ENCODE measurements around the gene GRM8. TPM values are rescaled to one million over a fixed set of nuclear protein-coding genes. Genes with fewer than 3 reads are reported as not detected.

The GRM8 gene
- total RNA-seq, 1 experiment from 2014 or later: 1.8 TPM

- no peak overlapping the region for H3K14ac ChIP-seq (ENCODE audit: insufficient read depth, low read length)
- no CpG with 5 or more reads among the region's 4 CpGs for WGBS (ENCODE audit: extremely low coverage, insufficient read length, low lambda C conversion rate)
- H2BK20ac ChIP-seq (ENCODE audit: low read depth, low read length, poor library complexity, severe bottlenecking): no peak overlapping the region
- H4K20me1 ChIP-seq (ENCODE audit: control insufficient read depth, insufficient read depth, insufficient read length): no peaks in the 10 kb centered on the region
- no peak overlapping the region for H3T11ph ChIP-seq (ENCODE audit: low read length)
- H3K4me2 ChIP-seq (ENCODE audit: insufficient read depth, insufficient read length, low read length): no peak overlapping the region
- no peak overlapping the region for H2BK120ac ChIP-seq (ENCODE audit: low read depth, low read length, poor library complexity, severe bottlenecking)
- no peaks in the 10 kb centered on the region for H3K9me3 ChIP-seq (ENCODE audit: control insufficient read depth, low read depth, low read length)
- Mint-ChIP-seq H3K4me3 (no peak overlapping the region), H3K9me3 (no peaks in the 10 kb centered on the region), H3K27me3 (ENCODE audit: low read depth) (no peaks in the 10 kb centered on the region), H3K36me3 (ENCODE audit: insufficient read depth in 1 of 3, low read depth in 3 of 3) (no peaks in the 10 kb centered on the region; a peak in 1 of 7 replicates), H3K27ac (no peak overlapping the region), H3K4me1 (peaks cover 4 to 7% of the 10 kb centered on the region in 2 experiments)
- no peaks in the 10 kb centered on the region for H3K79me2 ChIP-seq (ENCODE audit: insufficient read depth, low read length)
- H2BK12ac ChIP-seq (ENCODE audit: insufficient read length, low read depth, low read length): no peak overlapping the region
- H3K9ac ChIP-seq (ENCODE audit: extremely low read depth, insufficient read length, low read length): no peak overlapping the region
- H2BK15ac ChIP-seq (ENCODE audit: low read depth, low read length): no peak overlapping the region
- no peak overlapping the region for H3K56ac ChIP-seq (ENCODE audit: insufficient read length, low read depth, low read length)
- no peaks in the 10 kb centered on the region for H3K23me2 ChIP-seq (ENCODE audit: insufficient read length, low read depth, low read length, poor library complexity, severe bottlenecking)
- H3K23ac ChIP-seq (ENCODE audit: insufficient read length, low read depth, low read length): no peak overlapping the region
- H3K4ac ChIP-seq (ENCODE audit: low read depth, low read length): no peak overlapping the region
- H3K18ac ChIP-seq (ENCODE audit: insufficient read length, low read depth, low read length): no peak overlapping the region
- no peaks in the 10 kb centered on the region for H3K79me1 ChIP-seq (ENCODE audit: insufficient read depth, low read depth, low read length, poor library complexity, severe bottlenecking)
- DNase-seq: no peak
- no peak overlapping the region for H4K91ac ChIP-seq (ENCODE audit: insufficient read length, low read depth, low read length)
- no peak overlapping the region for H2AK5ac ChIP-seq (ENCODE audit: insufficient read length, low read length)
- no peak overlapping the region for H2BK5ac ChIP-seq (ENCODE audit: insufficient read length, low read length)
- no peak overlapping the region for H2AFZ ChIP-seq (ENCODE audit: low read length)
- TF ChIP-seq CTCF (conservative IDR thresholded peaks at IDR 0.05): no peak
- no peak overlapping the region for H4K5ac ChIP-seq (ENCODE audit: insufficient read length, low read depth, low read length)
- no peak overlapping the region for H3K27ac ChIP-seq (ENCODE audit: insufficient read length, low read depth, low read length)
- no peak overlapping the region for H4K8ac ChIP-seq (replicated peaks; ENCODE audit: insufficient read length, low read depth, low read length)
- H3K27me3 ChIP-seq (ENCODE audit: insufficient read depth, low read length): no peaks in the 10 kb centered on the region
- H3K4me1 ChIP-seq (ENCODE audit: insufficient read depth, low read length): no peaks in the 10 kb centered on the region
Measured at GRCh38 chr7:126485791-126486190, 767.0 kb downstream of the GRM8 start.

Measured in H9 (cell line).